COLO668 (cell line): ENCODE results near the gene ACTN4.
A peak's percentile ranks its signal among the peaks of the same experiment; 100 is the strongest.

Source experiments
- DNase-seq: peaks from one replicate; lab custom pipeline; 2025; ENCODE audit not compliant: unreplicated experiment; lab: John Stamatoyannopoulos, UW

ACTN4 gene

DNA sequence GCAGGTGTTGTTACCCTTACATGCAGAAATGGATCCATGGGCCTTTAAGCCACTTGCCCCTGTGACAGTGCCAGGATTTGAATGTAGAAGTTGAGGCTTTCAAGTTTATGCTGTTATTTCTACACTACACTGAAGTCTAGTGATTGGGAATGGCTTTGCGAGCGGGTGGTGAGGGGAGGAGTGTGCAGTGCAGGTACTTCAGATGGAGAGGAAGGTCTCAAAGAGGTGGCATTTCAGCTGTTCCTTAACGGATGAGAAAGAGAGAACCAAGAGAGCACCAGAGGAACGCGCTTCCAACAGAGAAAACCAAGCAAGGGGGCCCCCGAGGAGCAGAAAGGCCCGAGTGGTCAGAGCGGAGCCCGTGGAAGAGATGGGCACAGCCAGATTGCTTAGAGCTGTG lies 13.3 kb downstream of the ACTN4 start:
- DNase-seq: no peak

GRCh38 chr19:38661136-38661535 lies 13.7 kb downstream of the ACTN4 start:
- no peak for DNase-seq

GRCh38 chr19:38661996-38662395 lies 14.5 kb downstream of the ACTN4 start:
- peak; percentile 18 for DNase-seq

DNA sequence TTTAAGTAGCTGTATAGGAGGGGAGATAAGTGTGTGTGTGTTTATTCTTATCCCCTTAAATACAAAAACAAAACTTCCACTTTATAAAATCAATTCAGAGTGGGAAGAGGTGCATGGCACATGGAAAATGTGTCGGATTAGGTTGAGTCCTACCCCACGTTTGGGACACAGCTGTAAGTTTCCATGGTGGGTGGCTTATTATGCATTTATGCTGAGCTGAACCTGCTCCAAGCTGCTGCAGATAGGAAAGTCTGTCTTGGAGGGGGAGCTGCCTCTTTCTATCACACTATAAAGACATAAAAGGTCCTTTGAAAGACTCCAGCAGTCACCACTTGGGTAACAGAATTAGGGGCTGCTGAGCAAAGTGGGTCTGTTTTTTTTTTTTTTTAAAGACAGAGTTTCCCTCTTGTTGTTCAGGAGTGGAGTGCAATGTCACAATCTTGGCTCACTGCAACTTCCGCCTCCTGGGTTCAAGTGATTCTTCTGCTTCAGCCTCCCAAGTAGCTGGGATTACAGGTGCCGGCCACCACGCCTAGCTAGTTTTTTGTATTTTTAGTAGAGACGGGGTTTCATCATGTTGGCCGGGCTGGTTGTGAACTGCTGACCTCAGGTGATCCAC lies 15.2 kb downstream of the ACTN4 start:
- DNase-seq: no peak

DNA sequence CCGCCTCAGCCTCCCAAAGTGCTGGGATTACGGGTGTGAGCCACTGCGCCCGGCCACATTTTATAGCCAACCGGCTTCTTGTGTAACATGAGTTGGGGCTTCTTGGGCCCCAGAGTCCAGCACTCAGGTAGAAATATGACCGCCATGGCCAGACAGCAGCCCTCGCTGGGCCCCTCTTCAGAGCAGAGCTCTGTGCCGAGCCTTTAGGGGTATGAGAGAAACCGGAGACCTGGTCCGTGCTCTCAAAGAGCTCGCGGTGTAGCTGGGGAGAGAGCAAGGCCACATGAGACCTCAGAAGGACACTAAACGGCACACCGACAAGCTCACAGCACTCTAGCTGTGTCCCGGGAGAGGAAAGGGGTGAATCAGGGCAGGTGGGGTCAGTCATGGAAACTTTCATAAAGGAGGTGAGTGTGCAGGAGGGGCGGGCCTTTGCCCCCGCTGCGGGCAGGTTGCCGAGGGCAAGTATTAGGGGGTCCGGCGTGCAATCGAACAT lies 15.8 kb downstream of the ACTN4 start:
- no peak for DNase-seq

DNA sequence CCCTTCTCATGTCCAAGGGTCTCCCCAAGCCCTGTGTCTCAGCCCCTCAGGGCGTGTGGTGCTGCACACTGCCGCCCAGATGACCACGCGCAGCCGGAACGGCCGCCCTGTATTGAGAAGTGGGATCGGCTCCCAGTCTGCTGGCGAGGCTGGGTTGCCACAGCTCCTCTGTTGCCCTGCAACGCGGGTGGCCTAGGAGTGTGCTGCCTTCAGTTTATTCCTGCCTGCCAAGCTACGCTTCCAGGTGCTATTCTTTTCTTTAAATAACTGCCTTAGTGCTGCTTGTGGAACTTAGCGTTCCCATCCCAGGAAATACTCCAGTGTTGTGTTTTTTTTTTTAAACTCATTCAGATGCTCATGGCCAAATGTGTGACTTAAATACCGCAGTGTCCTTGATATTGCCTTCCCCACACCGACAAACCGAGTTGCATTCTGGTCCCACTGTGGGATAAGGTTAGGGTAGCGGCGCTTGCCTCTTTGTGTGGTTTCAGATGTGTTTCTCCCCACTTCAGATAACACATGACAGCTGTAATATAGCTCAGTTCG lies 16.6 kb downstream of the ACTN4 start:
- DNase-seq: no peak

DNA sequence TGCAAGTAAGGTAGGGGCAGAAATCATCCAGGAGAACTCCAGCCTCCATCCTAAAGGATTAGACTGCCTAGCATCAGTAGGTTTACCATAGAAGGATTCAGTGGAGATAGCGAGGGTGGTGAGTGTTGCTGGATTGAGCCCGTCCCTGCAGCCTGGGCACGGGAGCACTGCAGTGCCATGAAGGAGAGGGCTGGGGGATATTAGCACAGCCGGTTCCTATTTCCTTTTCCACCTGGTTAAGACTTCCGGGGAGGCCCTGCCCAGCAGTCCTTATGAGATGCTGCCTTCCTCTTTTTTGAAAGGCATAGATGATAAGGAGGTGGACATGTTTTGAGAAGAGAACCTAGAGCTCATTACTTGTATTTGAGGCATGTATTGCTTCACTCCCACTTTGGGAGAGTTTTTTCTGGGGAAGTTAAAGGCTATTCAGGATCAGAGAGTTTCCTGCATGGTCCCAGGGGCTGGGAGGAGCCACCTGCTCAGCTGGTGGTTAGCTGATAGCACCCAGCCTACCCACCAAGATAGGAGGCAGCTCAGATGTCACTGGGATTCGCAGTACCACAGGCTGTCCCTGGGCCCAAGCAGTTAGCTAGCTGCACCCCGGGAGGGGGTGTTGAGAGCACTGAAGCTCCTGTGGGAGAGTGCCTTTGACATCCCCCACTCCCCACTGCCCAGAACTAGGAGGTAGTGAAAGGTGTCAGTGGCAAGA lies 17.2 kb downstream of the ACTN4 start:
- peak; percentile 21 for DNase-seq

GRCh38 chr19:38665219-38665931 lies 17.9 kb downstream of the ACTN4 start:
- DNase-seq: no peak

DNA sequence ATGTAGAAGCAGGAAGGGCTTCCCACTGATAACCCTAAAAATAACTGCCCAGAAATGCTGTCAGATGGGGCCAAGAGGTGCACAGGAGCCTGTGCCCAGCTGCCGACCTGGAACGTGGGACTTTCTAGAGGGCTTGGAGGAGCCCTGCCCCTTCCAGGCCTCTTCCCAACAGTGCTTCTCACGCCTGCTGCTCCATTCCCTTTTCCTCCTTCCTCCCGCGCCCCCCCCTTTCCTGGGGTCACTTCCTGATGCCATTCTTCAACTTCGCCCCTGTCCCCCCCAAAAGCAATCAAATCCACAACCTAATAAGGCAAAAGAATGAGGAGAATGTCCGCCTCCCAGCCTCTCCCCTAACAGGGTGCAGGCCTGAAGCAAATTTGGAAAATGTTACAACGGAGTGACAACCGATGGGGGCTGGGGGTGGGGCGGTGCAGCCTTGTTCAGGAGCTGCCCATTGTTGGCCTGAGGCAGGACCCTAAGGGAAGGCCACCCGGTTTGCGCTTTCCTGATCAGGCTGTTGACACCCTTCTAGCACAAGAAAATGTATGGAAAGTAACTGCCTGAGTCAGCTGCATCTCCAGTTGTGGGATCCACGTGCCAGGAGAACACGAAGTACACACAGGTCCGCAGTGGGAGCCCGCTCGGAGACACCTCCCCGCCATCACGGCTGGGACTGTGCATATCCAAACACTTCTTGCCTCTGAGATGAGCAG lies 18.7 kb downstream of the ACTN4 start:
- DNase-seq: no peak

- no peak for DNase-seq
These were observed 19.4 kb downstream of the ACTN4 start for GRCh38 chr19:38666663-38667511.

DNA sequence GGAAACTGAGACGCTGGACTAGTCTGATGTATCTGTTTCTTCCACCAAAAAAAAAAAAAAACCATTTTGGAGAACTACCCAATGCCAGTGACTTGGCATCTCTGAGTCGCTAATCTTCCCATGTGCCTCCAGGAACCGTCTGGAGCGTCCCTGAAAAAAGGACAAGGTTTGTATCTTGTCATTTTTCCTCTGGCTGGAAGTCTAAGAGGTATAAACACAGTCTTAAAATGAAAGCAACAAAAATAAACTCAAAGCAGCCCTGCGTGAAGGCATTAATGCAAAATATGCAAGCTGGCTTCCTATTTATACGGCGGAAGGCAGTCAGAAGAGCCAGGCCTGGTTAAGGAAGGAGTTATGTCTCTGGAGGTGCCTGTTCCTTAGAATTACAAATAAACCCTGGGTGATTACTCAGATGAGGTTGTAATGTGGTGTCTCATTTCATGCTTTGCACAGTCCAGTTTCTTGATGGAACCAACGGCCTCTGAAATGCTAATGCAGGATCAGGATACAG lies 20.3 kb downstream of the ACTN4 start:
- no peak for DNase-seq

DNA sequence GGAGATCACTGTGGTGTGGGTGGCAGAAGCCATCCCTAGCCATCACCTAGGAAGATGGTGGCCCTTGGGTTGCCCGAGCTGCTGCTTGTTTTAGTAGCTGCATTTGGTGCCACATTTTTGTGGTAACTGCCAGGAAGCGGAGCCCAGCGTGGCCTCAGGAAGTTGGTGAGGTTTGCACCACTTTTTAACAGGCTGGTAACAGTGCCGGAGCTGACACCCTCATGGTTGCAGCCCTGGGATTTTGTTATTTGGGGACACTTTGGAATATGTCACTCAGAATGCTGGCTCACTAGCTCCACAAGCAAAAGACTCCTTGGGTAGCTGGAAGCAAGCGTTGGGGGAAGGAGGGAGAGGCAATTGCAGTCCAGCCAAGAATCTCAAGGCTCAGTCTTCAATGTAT lies 22.1 kb downstream of the ACTN4 start:
- DNase-seq: no peak

DNA sequence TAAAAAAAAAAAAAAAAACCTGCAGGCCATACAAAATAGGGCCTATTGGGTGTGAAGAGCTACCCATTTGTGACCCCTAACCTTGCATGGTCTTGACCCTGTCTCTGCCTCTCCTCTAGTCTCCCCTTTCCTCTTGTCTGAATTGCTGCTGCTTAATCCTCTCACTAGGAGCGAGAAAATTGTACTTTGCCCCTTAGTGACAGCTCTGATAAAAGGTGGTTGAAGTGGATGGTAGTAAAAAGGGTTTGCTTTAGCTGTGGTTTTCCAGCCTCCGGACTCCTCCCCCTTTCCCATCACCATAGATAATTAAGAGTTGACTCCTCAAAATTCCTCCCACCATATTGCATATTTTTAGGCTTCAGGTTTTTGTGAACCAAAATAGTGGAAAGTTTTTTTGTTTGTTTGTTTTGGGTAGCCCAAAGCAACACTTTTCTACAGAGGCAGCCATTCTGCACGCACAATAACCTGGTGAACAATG lies 23.5 kb downstream of the ACTN4 start:
- DNase-seq: peak; percentile 34

DNA sequence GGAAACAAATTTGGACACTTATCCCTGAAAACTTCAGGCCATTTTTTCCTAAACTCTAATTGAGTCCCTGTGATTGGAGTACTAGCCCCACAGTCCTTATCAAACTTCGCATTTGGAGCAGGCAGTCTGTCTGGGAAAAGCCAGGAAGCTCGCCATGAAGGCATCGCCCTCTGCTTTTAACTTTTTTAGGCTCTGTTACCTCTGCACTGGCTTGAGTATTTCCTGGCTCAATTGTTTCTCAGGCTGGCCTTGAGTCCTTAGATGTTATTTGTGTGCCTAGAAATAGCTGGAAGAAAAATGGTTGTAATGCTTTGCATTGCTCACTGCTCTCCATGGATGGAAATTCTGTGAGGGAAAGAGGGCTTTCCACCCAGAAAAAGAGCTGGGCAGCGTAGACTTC lies 24.2 kb downstream of the ACTN4 start:
- no peak for DNase-seq

DNA sequence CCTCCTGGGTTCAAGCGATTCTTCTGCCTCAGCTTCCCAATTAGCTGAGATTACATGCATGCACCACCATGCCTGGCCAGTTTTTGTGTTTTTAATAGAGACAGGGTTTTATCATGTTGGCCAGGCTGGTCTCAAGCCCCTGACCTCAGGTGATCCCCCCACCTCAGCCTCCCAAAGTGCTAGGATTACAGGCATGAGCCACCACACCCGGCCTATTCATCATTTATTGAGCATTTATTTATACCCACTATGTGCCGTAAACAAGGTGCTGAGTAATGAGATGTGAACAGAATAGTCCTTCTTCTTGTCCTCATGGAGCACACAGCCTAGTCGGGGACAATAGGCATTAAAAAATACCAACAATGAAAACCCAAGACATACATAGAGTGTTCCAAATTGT lies 25.6 kb downstream of the ACTN4 start:
- no peak for DNase-seq

- DNase-seq: no peak
These were observed 27.1 kb downstream of the ACTN4 start for GRCh38 chr19:38674388-38675171.

- DNase-seq: no peak
These were observed 28.2 kb downstream of the ACTN4 start for GRCh38 chr19:38675611-38676010.

DNA sequence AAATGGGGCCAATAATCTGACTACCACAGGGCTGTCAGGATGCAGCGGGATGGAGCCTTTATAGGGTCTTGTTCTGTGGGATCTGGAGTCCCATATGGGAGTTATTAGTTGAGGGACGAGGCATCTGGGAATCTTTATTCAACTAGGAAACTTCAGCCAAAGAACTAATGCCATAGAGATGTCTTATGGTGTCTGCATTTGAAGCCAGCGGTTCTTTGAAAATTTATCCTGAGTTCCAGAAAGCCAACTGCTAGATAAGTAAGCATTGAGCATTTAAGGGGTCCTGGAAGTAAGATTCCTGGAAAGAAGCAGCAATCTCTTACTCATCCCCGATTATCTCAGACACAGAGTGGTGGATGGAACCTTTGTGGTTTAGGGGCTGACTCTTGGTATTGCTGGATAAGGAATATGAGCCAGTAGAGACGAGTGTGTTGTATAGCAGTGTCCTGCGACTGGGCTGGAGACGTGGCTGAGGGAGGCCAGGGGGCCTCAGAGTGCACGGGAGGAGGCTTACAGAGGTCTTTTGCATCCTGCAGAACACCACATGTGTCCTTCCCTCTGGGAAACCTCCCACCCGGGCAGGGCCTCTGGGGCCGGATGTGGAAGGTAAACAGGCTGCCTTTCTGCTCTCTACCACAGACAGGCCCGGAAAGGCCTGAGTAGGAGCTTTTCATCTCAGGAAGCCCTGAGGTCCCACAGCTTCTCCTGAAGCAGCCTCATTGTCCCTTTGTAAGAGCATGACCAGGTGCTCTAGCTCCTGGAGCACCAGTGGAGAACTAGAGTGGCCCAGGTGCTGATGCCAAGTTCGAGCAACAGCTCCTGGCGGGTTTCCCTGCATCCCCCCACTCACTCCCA lies 28.8 kb downstream of the ACTN4 start:
- DNase-seq: peak; percentile 59
